ENCODE data around the gene DCBLD1. TPM values are rescaled to one million over a fixed set of nuclear protein-coding genes. Genes with fewer than 3 reads are reported as not detected.
A peak's percentile ranks its signal among the peaks of the same experiment; 100 is the strongest.

DCBLD1 gene
- total RNA-seq, 6 experiments from 2014 or later: 7.6 to 22.8 (median 10.8) TPM

DNA sequence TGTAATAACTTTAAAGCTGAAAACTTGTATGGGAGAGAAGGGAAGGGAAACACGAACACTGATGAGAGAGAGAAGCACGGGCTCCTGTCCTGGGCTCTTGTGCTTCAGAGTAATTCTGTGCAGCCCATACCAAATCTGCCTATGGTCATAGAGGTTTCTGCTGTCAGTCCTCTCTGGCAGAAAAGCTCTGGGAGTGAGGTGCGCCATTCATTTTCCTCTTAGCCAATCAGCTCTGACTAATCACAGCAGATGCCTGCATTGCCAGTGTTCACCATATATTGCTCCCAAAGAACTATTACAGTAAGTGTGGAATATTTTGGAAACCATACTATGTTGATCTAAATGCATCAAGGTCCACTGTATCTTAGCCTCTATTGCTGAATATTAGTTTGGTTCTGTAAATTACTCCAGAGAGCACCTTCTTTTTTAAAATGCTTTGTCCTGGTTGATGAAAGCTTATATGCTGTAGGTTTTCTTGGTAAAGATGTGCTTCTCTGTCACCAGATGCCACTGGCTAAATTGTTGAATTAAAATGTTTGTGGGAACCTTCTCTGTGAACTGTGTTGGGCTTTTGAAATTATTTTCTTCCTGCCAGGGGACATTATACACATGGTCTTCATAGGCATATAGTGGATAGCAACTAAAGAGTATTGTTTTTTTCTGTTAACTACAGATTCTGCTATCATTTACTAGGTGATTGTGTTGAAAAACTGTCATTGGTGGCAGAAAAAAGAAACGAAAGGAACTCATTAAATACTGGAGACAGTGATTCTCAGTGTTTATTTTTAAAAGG lies 38.3 kb downstream of the DCBLD1 start:
- Histone ChIP-seq H3K4me1 (peaks cover 0 to 20% (median 9%) of the 10 kb centered on the region in 4 donors), H3K4me3 (no peak overlapping the region), H3K27ac (no peak overlapping the region), H3K9me3 (no peaks in the 10 kb centered on the region), H3K36me3 (no peaks in the 10 kb centered on the region), H3K27me3 (no peaks in the 10 kb centered on the region)
- TF ChIP-seq, protein P1, sequence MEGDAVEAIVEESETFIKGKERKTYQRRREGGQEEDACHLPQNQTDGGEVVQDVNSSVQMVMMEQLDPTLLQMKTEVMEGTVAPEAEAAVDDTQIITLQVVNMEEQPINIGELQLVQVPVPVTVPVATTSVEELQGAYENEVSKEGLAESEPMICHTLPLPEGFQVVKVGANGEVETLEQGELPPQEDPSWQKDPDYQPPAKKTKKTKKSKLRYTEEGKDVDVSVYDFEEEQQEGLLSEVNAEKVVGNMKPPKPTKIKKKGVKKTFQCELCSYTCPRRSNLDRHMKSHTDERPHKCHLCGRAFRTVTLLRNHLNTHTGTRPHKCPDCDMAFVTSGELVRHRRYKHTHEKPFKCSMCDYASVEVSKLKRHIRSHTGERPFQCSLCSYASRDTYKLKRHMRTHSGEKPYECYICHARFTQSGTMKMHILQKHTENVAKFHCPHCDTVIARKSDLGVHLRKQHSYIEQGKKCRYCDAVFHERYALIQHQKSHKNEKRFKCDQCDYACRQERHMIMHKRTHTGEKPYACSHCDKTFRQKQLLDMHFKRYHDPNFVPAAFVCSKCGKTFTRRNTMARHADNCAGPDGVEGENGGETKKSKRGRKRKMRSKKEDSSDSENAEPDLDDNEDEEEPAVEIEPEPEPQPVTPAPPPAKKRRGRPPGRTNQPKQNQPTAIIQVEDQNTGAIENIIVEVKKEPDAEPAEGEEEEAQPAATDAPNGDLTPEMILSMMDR (IDR thresholded peaks at IDR 0.05): no peak
- no peak for TF ChIP-seq POLR2A (IDR thresholded peaks at IDR 0.05)
- WGBS (ENCODE audit: insufficient coverage, low coverage, low lambda C conversion rate, missing lambda C conversion rate): 76% methylated on average over 3 of the region's 4 CpGs
- DNase-seq (no peak), ATAC-seq (no peak)
- intact Hi-C loops (cut with DNase I): no loop called here

DNA sequence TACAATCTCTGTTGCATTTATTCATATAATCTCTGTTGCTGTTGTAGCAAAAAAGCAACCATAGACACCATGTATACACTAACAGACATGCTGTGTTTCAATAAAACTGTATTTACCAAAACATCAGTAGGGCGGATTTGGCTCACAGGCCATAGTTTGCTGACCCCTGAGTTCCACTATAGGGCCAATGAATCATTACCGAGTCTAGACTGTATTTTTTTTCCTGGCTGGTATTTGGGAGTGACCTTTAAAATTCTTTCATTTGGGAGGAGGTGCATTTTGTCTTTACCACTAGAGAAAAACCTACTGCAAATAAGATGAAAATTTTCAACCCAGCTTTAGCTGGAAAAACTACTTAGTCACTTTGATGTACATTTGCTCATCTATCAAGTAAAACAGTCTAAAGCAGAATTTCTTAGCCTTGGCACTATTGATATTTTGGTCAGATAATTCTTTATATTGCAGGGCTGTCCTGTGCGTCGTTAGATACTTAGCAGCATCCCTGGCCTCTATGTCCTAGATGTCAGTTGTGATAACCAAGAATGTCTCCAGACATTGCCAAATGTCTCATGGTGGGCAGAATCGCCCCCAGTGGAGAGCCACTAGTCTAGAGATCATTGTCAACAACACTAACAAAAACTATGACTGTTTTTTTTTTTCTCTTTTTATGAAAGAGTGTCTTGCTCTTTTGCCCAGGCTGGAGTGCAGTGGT lies 39.5 kb downstream of the DCBLD1 start:
- intact Hi-C loops (cut with DNase I): no loop called here
- H3K27ac ChIP-seq: no peak overlapping the region
- DNase-seq: no peak
- H3K4me3 ChIP-seq: no peak overlapping the region
- H3K27me3 ChIP-seq: no peaks in the 10 kb centered on the region
- WGBS (ENCODE audit: insufficient coverage, low coverage, low lambda C conversion rate, missing lambda C conversion rate): 69% methylated on average over 4 of the region's 5 CpGs
- H3K4me1 ChIP-seq: peaks cover 0 to 20% (median 9%) of the 10 kb centered on the region in 4 donors
- no peak for ATAC-seq
- no peak for TF ChIP-seq POLR2A (IDR thresholded peaks at IDR 0.05)
- TF ChIP-seq, protein P1 (IDR thresholded peaks at IDR 0.05): no peak
- H3K36me3 ChIP-seq: no peaks in the 10 kb centered on the region
- no peaks in the 10 kb centered on the region for H3K9me3 ChIP-seq

DNA sequence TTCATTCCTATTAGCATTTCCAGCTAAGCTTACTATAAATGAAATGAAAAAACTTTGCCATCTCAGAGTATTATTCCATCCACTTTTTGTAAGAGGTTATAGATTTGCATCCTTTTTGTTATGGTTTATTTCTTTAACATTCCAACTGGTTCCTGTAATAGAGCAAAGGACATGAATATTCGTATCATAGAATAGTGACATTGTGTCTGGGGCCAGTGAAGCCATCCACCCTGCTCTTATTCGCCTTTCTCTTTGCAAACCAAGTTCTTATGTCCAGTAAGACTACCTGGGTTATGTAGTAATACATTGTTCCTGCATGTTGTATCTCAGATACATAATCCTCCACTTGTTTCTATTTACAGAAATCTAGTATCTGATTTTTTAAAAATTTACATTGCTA lies 43.1 kb downstream of the DCBLD1 start:
- Histone ChIP-seq H3K36me3 (no peaks in the 10 kb centered on the region), H3K4me1 (peaks cover 0 to 12% (median 5%) of the 10 kb centered on the region in 4 donors), H3K27ac (no peak overlapping the region), H3K9me3 (no peaks in the 10 kb centered on the region), H3K27me3 (no peaks in the 10 kb centered on the region), H3K4me3 (no peak overlapping the region)
- no peak for TF ChIP-seq POLR2A (IDR thresholded peaks at IDR 0.05)
- intact Hi-C loops (cut with DNase I): no loop called here
- WGBS (ENCODE audit: insufficient coverage, low coverage, low lambda C conversion rate, missing lambda C conversion rate): 94% methylated on average over 2 of the region's 2 CpGs
- no peak for DNase-seq
- no peak for ATAC-seq

DNA sequence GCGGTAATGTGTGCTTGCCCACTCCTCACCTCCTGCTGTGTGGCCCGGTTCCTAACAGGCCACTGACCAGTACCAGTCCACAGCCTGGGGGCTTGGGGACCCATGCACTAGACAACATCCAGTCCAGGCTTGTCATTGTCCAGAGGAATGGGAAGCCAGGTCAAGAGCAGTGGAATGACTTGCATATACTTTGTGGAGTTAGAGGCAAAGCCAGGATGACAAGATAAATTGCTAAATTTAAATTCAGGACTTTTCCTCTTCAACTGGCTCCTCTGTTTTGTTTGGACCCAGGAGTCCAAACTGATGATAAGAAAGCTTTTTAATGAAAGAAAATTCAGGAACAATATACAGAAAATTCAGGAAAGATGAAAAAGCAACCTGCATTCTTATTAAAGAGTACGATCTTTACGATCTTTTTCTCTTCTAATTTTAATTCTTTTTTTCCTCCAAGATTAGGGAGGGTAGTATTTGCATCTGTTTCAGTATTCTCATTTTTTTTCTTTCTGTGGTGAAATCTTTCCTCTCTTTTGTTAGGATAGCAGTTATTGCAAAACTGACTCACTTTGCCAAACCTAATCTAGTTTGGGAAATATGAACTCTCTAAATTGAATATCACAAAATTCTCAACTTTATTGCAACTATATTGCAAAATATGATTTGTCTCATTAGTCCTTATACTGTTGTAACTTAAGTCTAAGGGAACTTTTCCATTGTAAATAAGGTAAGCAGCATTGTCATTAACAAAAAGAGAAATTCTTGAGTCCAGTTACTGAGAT lies 48.2 kb downstream of the DCBLD1 start:
- Histone ChIP-seq H3K27ac (peak overlapping the region; percentile 36 to 45 (median 36)), H3K27me3 (no peaks in the 10 kb centered on the region), H3K9me3 (no peaks in the 10 kb centered on the region), H3K4me1 (peaks cover 0 to 39% (median 19%) of the 10 kb centered on the region in 4 donors), H3K4me3 (no peak overlapping the region), H3K36me3 (no peaks in the 10 kb centered on the region)
- TF ChIP-seq, protein P1 (IDR thresholded peaks at IDR 0.05): no peak
- no peak for TF ChIP-seq POLR2A (IDR thresholded peaks at IDR 0.05)
- intact Hi-C loops (cut with DNase I): no loop called here
- peak in 3 of 4 donors; percentile 19 to 58 (median 52) for ATAC-seq
- DNase-seq: no peak
- WGBS (ENCODE audit: insufficient coverage, low coverage, low lambda C conversion rate, missing lambda C conversion rate): 70% methylated on average over 4 of the region's 4 CpGs
